GM21528 (cell line): Measurements from ENCODE around the gene CTAGE1.

Experiments
- ATAC-seq: cut with Tn5 transposase; IDR thresholded peaks from one replicate; pipeline ENCODE4 v1.9.1; 2021; ENCODE audit warnings: mild to moderate bottlenecking, moderate library complexity; ENCODE audit not compliant: unreplicated experiment, low FRiP score

The CTAGE1 gene

DNA sequence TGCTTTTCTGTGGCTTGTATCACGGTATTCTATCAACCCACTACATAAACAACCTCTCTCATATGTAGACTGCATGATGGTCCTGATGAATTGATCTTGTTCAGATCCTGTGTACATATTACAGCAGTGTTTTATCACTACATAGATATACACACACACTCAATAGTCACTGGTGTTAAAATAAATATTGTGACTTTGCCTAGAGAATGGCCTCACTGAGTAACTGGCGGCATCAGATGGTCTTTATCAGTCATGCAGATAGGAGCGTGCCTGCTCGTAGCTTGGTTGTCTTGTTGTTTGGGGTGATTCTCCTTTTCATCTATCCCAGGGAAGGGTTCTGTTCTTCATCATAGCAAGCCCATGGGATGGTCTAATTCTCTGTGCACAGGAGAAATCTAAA lies 18.4 kb upstream of the CTAGE1 start:
- ATAC-seq = no peak

DNA sequence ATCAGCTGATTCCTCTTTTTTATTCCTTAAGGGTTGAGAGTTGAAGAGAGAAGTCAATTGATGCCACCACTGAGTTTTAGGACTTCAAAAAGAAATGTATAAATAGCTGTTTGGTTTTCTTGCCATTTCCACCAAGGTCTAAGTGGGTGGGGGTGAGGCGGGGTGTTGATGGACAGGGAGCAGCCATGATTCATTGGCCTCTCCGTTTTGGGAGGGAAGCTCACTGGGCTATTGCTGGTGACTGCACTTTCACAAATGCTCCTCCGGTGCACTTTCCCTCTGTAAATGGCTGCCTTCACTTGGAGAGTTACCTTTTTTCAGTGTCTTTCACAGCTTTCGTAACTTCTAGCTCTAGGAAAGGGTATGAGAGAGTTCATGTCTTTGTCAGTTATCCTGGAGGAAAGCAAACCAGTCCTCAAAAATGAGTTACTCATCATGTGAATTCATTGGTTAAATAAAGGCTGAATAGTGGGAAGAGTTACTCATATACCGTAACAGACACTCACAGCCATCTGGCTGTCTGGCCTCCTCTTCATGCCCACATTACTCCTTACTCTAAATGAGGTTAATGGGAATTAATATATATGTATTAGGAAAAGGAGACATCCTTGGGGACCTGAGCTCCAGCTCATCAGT lies 17.4 kb upstream of the CTAGE1 start:
- no peak for ATAC-seq

DNA sequence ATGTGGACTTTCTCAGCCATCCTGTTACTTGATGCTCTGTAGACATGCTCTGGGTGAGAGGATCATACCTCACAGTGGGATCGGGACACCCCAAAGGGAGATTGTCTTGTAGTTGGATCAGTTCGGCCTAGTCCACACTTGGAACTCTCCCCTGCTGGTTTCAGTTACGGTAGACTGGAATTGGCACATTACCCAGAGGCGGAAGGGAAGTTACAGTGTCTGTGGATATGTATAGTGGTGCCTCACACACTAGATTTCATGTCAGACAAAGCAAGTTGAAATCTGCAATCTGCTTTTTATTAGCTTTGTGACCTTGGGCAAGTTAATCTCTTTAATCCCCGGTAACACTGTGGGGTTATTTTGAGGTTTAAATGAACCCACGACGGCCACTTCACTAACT lies 16.2 kb upstream of the CTAGE1 start:
- ATAC-seq = no peak

DNA sequence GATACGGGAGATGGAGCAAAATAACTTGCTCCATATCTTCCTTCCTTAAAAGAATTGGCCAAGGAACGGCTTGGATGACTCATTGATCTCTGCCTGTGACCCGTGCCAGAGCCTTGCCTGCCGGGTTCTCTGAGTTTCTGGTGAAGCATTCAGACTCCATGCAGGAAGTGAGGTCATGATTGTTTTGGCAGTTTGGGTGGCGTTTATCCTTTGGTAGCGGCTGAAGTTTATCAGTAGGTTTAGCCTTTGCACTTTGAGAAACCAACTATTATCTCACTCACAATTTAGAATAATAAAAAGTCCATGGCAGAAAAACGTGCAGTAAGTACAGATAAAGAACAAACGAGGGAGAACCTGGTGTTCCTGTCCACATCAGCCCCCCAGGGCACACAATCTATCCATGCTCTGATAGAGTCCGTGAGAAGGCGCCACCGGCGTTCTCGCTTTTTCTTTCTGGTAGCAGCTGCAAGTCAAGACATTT lies 15.0 kb upstream of the CTAGE1 start:
- ATAC-seq = no peak

DNA sequence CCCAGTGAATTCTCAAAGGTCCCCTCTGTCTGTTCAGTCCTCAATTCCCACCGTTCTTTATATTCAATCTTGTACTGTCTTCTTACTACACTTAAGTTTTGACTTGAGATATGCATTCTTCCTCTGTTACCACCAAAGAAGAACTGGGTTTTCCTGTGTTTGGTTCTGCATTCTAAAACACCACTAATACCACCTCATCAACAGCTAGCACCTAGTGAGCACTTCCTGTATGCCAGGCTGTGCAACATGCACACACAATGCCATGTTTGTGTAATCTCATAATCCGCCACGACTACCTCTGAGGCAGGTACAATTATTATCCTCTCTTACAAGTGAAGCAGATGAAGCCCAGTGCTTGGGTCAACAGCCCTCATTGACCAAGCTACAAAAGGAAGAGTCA lies 11.8 kb upstream of the CTAGE1 start:
- no peak for ATAC-seq

DNA sequence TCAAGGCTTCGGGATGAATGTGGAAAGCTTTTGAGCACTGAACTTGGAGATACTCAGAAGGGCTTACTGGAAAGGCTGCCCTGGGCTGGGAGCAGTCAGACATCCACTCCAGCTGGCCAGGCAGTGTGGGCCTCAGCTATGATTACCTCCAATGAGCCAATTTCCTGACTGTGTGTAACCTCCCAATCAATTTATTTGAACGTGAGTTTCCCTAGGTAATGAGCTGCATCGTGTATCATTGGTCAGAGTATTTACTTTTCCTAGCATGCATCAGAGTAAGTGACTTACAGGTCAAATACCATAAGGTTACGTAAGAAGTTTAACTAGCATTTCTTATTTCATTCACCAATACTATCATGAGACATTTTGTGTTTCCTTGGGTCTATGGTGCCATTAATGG lies 11.0 kb upstream of the CTAGE1 start:
- ATAC-seq = no peak

DNA sequence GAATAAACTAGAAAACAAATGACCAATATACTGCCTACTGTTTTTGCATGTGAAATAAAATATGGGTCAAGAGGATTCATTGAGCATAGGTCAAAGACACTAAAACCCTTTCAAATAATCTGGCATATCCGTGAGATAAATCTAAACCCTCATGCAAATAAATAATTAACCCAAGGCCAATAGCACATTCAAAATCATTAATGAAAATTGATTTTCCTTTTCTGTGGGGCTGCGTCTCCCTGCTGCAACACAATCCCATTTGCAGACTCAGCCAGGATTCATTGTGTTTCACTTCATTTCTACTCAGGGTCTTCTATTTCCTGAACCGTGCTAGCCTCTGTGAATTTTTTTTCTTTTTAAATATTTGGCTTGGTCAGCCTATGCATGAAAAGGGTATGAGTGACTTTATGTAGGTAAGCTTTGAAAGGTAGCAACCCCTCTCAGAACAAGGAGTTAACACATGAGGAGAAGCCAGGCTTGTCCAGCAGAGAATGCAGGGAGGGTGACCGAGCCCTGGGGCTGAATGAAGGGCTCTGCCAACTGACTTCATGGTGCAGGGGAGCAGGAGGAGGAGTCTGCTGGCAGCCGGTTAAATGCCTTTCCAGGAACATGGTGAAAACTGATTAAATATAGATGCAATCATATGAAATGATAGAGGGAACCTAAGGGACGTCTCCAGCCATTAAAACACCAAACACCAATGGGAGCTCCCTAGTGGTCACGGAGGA lies 10.3 kb upstream of the CTAGE1 start:
- ATAC-seq = no peak

DNA sequence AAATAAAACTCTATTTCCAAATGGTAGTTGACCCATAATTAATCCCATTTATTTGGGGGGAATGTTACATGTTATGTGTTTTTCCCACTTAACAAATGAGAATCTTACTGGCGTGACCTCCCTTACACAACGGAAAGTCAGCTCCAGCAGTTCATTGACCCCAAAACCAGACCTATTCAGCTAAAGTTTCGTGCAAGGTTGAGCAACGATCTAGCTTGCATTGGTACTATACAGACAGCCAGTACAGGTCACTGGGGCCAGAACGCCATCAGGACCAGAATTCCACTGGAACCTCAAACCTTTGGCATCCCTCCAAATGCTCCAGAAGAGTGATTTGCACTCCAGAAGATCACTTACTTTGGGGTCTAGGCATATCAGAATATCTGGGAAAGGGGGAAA lies 6.8 kb upstream of the CTAGE1 start:
- ATAC-seq = no peak

DNA sequence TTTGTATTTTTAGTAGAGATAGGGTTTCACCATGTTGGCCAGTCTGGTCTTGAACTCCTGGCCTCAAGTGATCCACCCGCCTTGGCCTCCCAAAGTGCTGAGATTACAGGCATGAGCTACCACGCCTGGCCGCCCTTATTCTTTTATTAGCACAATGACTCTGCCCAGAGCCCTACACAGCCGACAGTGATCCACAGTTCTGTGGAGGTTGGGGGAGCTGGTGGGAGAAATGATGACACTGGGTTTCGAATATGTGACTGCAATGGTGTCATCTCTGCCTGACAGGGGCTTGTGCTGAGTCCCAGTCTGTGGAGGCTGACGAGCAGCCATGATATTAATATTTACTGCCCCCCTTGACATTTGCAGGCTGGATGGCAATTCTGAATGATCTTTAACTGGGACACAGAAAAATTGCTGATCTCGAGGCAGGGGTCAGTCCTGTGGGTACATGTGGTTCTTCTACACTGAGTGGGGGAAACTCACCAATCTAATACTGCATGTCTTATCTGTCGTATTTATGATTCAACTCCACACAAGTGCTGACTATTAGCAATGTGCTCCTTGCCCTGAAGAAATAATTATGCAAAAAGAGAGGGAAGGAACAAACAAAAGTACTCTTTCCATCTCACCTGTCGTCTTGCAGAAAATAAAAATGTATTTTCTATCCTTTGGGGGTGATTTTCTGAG lies 6.3 kb upstream of the CTAGE1 start:
- ATAC-seq = no peak

DNA sequence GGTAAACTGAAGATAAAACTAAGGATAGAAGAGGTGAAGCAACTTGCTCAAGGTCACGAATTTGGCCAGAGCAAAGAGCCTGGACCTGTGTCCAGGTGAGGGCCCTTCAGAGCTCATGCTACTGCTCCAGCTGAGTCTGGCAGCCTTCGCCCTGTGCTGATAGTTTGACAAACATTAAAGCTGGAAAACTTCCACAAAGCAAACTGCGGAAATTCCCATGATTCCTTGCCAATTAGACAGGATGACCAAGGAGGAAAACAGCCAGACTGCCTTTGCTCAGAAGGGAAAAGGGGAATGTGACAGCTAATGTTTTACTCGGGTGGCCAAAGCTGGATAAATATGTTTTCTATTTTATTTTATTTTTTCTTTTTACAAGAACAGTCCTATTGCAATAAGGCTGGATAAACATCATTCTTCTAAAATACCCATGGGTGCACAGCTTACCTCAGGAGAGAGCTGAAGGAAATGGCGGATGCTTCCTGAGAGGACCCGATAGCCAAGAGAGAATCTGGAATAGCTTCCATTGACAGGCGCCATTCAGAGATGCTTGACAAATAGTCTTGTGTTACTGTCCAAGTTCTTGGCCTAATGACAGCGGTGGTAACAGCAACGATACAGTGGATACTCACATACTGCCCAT lies 5.3 kb upstream of the CTAGE1 start:
- no peak for ATAC-seq

DNA sequence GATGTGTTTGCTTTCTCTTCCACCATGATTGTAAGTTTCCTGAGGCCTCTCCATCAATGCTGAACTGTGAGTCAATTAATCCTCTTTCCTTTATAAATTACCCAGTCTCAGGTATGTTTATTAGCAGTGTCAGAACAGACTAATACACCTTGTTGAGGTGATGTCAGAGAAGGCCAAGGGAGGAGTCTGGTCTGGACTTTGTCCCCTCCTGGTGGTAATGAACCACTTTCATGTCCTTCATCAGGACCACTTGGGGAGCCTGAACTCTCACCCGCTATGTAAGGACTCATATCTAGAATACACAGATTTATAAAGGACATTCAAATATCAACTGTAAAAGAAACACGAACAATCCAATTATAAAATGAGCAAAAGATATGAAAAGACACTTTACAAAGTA lies 2.9 kb upstream of the CTAGE1 start:
- no peak for ATAC-seq

DNA sequence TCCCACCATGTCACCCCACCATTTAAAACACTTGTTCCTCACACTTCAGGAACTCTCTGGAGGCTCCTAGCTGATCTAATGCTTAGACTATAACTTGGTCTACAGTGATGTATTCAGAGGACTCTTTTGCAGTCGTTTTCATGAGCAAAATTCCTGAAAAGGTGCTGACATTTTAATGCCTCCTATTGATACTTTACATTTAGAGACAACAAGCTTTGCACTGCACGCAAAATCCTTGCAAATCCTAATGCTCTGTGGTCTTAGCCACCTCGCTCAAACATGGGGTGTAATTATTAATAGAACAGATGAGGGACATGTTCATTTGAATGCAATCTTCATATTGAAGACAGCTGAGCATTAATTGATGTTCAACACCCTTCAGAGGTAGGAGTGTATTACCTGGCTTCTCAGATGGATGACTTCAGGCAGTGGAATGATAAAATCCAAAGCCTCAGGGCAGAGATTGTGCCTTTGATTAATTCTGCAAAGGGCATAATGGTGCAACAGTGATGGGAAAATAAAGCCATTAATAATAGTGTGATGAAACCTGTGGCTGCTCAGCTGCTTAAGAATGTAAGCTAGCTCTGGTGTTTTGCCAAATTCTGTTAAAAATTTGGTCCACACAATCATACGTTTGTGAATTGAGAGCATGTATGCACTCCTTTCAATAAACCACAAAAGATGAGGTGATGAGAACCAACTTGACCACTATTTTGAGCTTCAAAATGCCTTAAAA lies 5.4 kb downstream of the CTAGE1 start:
- ATAC-seq = no peak

DNA sequence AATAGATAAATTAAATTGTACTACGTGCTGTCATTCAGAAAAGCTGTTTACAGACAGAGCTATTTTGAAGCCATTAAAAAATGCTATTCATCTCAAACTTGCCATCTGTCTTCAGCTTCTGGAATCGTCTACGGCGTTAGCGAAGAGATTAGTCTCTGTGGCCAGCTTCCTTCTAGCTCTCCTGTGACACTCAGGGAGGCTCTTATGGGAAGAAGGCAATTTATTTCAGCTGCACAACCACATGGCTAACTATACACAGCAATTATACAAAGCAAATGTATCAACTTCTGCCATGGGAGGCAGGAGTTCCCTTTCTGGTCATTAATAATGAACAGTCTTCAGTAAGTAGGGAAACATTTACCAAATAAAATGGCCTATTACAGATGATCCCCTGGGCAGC lies 6.3 kb downstream of the CTAGE1 start:
- no peak for ATAC-seq

DNA sequence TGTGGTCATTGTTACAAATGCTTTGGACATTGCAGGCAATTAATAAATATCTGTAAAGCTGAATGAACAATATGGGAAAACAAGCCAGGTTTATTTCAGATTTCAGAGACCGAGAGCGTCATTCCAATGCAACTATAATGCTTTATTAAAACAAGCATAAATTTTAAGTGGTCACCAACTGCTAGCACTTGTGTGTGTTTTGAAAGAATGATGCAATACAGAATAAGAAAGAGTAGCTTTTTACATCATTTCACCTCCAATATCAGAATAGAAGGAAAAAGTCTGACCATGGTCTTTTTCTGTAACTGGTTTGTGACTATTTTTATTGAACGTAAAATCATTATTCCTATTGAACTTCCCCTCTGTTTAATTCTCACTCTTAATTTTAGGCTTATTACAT lies 7.6 kb downstream of the CTAGE1 start:
- no peak for ATAC-seq

DNA sequence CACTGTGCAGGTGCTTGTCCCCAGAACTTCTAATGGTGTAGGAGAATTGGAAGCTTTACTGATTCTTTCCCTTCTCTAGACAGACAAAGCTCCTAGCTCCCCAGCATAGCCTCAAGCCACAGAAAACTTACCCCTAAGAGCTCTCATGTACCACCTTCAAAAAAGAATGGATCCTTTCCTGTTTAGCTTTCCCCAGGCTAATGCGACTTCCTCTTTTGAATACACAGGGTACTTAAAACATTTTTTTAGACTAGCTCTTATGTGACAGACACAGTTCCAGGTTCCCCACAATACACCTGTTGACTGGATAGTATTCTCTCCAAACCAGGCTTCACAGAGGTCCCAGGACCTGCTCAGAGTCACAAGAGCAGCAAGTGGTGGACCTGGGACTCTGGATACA lies 8.3 kb downstream of the CTAGE1 start:
- ATAC-seq = no peak

DNA sequence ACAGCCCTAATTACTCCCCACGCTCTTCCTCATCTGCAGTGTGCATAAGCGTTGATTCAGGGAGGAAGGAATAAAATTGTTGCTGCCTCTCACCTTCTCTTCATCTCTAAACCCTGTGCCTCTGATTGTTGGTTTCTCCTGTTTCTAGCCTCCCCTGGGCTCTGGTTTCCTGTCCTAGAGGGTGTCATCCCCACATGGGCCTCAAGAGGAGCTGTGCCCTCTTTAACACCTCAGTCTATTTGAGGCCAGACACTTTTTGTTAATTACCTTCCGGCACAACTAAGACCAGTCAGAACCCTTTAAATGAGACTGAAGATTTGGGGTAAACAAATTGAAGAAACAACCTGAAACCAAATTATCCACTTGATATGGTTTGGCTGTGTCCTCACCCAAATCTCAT lies 9.7 kb downstream of the CTAGE1 start:
- no peak for ATAC-seq

DNA sequence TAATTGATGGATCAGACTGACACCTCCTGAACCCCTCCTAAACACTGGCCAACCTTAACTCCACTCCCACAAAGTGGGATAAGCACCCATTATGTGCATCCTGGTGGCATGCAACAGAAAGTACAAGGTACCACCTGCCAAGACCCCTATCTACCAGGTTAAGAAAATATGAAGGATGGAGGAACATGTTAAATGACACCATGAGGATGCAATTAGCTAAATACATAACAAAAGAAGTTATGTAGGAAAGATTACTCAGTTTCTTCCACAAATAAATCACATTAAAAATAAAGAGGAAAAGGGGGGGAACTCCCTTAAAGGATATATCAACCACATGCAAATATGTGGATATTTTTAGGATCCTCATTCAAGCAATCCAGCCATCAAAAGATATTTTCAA lies 12.6 kb downstream of the CTAGE1 start:
- no peak for ATAC-seq

DNA sequence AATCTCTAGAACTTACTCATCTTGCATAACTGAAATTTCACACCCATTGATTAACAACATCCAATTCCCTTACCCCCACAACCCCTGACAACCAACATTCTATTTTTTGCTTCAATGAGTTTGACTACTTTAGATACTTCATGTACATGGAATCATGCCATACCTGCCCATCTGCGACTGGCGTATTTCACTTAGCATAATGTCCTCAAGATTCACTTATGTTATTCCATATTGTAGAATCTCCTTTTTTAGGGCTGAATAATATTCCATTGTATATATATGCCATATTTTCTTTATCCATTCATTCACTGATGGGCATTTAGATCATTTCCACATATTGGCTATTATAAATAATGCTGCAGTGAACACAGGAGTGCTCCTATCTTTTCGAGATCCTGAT lies 13.8 kb downstream of the CTAGE1 start:
- no peak for ATAC-seq

DNA sequence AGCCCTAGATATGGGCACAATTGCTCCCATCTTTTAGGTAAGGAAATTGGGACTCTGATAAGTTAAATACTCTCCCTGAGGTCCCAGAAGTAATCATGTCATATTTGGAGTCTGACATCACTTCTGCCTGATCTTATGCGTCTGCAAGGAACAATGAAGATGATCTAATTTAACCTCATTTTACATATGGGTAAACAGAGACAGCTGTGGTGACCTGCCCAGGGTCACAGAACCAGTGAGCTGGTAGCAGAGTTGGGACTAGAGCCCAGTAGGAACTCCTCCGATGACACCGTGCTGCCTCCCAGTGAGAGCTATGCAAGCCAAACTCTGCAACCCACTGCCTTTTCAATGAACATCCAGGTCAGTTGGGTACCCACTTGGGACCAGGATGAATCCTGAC lies 17.8 kb downstream of the CTAGE1 start:
- ATAC-seq = no peak

DNA sequence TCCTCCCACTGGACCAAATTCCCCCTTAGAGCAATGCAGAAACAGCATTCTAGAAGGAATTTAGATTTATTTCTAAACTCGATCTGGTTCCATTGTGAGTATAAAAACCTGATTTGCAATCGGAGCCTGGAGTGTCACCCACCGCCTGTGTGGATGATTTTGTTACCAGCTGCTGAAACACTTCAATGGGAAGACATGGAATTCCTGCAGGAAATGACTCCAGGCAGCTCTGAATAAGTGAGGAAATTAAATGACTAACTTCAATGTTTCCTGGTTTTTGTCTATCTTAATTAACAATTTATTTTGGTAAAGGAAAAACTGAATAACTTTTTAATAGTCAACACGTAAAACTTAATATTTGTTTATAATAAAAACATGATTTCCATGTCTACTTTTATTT lies 19.3 kb downstream of the CTAGE1 start:
- no peak for ATAC-seq

DNA sequence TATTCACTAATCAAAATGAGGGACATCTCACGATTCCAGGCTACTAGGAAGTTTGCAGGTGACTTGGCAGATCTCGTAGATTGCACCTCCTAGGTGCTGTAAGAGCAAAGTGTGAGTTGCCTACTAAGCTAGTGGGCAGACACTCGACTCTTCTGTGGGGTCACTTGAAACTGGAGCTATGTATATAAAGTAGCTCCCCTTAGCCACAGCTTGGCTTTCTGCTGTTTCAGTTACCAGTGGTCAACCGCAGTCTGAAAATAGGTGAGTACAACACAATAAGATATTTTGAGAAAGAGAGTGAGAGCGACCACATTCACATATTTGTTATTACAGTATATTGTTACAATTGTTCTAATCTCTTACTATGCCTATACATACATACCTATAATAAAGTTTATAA lies 23.3 kb downstream of the CTAGE1 start:
- no peak for ATAC-seq
